ENCODE measurements around the gene FARP1. TPM values are rescaled to one million over a fixed set of nuclear protein-coding genes. Genes with fewer than 3 reads are reported as not detected.

FARP1 gene
- total RNA-seq, 1 experiment from 2014 or later, result 96.6 TPM

GRCh38 chr13:98099627-98100026 lies 43.3 kb upstream of the FARP1 start:
- Mint-ChIP-seq H3K9me3 (peaks cover 25% of the 10 kb centered on the region), H3K4me1 (peaks cover 17% of the 10 kb centered on the region), H3K27ac (no peak overlapping the region), H3K4me3 (no peak overlapping the region), H3K36me3 (peaks cover 19% of the 10 kb centered on the region), H3K27me3 (ENCODE audit: low read depth) (peaks cover 6% of the 10 kb centered on the region; the same call in 1 of the 2 replicates)
- ATAC-seq, result no peak
- TF ChIP-seq NFYB (CRISPR knock-in tag; conservative IDR thresholded peaks at IDR 0.05; ENCODE audit: low read depth) (no peak), E2F5 (CRISPR knock-in tag; IDR thresholded peaks at IDR 0.05) (no peak), ZNF416 (CRISPR knock-in tag; IDR thresholded peaks at IDR 0.05) (no peak), EMX1 (CRISPR knock-in tag; IDR thresholded peaks at IDR 0.05) (no peak), NFE2L1 (CRISPR knock-in tag; IDR thresholded peaks at IDR 0.05) (no peak), TEAD4 (CRISPR knock-in tag; IDR thresholded peaks at IDR 0.05) (no peak), MXD4 (CRISPR knock-in tag; IDR thresholded peaks at IDR 0.05; ENCODE audit: borderline replicate concordance) (no peak), ATF6 (CRISPR knock-in tag; IDR thresholded peaks at IDR 0.05) (no peak), ZNF232 (CRISPR knock-in tag; IDR thresholded peaks at IDR 0.05) (no peak), SP1 (CRISPR knock-in tag; conservative IDR thresholded peaks at IDR 0.05) (no peak), TEAD1 (CRISPR knock-in tag; IDR thresholded peaks at IDR 0.05) (no peak), NFATC4 (CRISPR knock-in tag; IDR thresholded peaks at IDR 0.05) (no peak), ZBTB21 (CRISPR knock-in tag; IDR thresholded peaks at IDR 0.05; ENCODE audit: borderline replicate concordance) (no peak)
- ChIA-PET CTCF (no interaction called here), POLR2A (no interaction called here)
- no peak for DNase-seq (ENCODE audit: low spot score)

DNA sequence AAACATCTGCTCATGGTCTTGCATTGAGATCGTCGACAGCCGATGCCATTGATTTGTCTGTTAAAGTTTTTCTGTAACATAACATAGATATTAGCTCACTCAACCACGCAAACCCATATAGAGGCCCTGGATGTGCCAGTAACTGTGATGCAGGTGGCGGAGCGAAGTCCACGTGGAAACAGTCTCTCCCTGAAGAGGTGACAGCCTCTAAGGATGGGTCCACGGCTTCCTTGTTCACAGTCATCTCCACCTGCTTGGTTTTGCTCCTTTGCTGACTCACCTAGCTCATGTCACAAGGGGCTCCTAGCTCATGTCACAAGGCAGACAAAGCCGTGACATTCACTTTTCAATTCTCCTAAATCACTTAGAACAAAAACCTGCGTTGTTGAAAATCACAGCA lies 42.4 kb upstream of the FARP1 start:
- peaks cover 6% of the 10 kb centered on the region; the same call in 1 of the 2 replicates for H3K27me3 Mint-ChIP-seq (ENCODE audit: low read depth)
- no peak for ATAC-seq
- TF ChIP-seq ZSCAN18 (CRISPR knock-in tag; IDR thresholded peaks at IDR 0.05), result no peak
- TF ChIP-seq IRF2 (CRISPR knock-in tag; IDR thresholded peaks at IDR 0.05; ENCODE audit: borderline replicate concordance, low read depth), result no peak
- TF ChIP-seq HMGA2 (CRISPR knock-in tag; IDR thresholded peaks at IDR 0.05), result no peak
- TF ChIP-seq STAT6 (CRISPR knock-in tag; conservative IDR thresholded peaks at IDR 0.05; ENCODE audit: low read depth), result no peak
- TF ChIP-seq GABPB1 (CRISPR knock-in tag; IDR thresholded peaks at IDR 0.05), result no peak
- TF ChIP-seq ZNF263 (CRISPR knock-in tag; IDR thresholded peaks at IDR 0.05; ENCODE audit: low read depth), result no peak
- no peak for TF ChIP-seq CREM (CRISPR knock-in tag; IDR thresholded peaks at IDR 0.05)
- no peak for TF ChIP-seq NFE2L1 (CRISPR knock-in tag; IDR thresholded peaks at IDR 0.05)
- TF ChIP-seq ZNF121 (CRISPR knock-in tag; IDR thresholded peaks at IDR 0.05), result no peak
- no peak for TF ChIP-seq ATF6 (CRISPR knock-in tag; IDR thresholded peaks at IDR 0.05)
- no peak for TF ChIP-seq ZMAT4 (CRISPR knock-in tag; IDR thresholded peaks at IDR 0.05)
- no peak for TF ChIP-seq KAT7 (CRISPR knock-in tag; IDR thresholded peaks at IDR 0.05; ENCODE audit: borderline replicate concordance)
- TF ChIP-seq, protein P1, sequence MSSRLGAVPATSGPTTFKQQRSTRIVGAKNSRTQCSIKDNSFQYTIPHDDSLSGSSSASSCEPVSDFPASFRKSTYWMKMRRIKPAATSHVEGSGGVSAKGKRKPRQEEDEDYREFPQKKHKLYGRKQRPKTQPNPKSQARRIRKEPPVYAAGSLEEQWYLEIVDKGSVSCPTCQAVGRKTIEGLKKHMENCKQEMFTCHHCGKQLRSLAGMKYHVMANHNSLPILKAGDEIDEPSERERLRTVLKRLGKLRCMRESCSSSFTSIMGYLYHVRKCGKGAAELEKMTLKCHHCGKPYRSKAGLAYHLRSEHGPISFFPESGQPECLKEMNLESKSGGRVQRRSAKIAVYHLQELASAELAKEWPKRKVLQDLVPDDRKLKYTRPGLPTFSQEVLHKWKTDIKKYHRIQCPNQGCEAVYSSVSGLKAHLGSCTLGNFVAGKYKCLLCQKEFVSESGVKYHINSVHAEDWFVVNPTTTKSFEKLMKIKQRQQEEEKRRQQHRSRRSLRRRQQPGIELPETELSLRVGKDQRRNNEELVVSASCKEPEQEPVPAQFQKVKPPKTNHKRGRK (CRISPR knock-in tag; IDR thresholded peaks at IDR 0.05; ENCODE audit: borderline replicate concordance), result no peak
- TF ChIP-seq JAZF1 (CRISPR knock-in tag; IDR thresholded peaks at IDR 0.05), result no peak
- TF ChIP-seq CDX4 (CRISPR knock-in tag; IDR thresholded peaks at IDR 0.05; ENCODE audit: borderline replicate concordance), result no peak

More for the DNA sequence above, 42.4 kb upstream of the FARP1 start:
- no peak overlapping the region for H3K27ac Mint-ChIP-seq
- H3K36me3 Mint-ChIP-seq, result peaks cover 19% of the 10 kb centered on the region
- no peak for DNase-seq (ENCODE audit: low spot score)
- H3K9me3 Mint-ChIP-seq, result peaks cover 25% of the 10 kb centered on the region
- H3K4me1 Mint-ChIP-seq, result peaks cover 23% of the 10 kb centered on the region
- no peak overlapping the region for H3K4me3 Mint-ChIP-seq
- ChIA-PET POLR2A (no interaction called here), CTCF (no interaction called here)

Measured in WTC11 (cell line).